Measurements from ENCODE around the gene TPRA1. TPM values are rescaled to one million over a fixed set of nuclear protein-coding genes. Genes with fewer than 3 reads are reported as not detected.

Gene TPRA1
- polyA plus RNA-seq, 3 donors: 20.2 to 29.4 (median 23.4) TPM

GRCh38 chr3:127535901-127536829, 54.4 kb downstream of the TPRA1 start:
- H3K27me3 Mint-ChIP-seq (ENCODE audit: low read depth in 3 of 3): peaks cover 10 to 12% (median 11%) of the 10 kb centered on the region in 3 donors
- H3K4me3 Mint-ChIP-seq: no peak overlapping the region
- no peak for DNase-seq

More at GRCh38 chr3:127535901-127536829, 54.4 kb downstream of the TPRA1 start:
- no peak overlapping the region for H2AFZ ChIP-seq (ENCODE audit: insufficient read depth, low read depth, low read length, poor library complexity, severe bottlenecking)
- H3K79me2 ChIP-seq (ENCODE audit: insufficient read depth, low read length): no peaks in the 10 kb centered on the region
- H3K36me3 Mint-ChIP-seq: no peaks in the 10 kb centered on the region
- intact Hi-C loops (cut with micrococcal nuclease): no loop called here
- no peak for TF ChIP-seq CTCF (IDR thresholded peaks at IDR 0.05)
- H3K4me2 ChIP-seq (replicated peaks; ENCODE audit: extremely low read depth, low read length, poor library complexity, severe bottlenecking): no peak overlapping the region
- no peaks in the 10 kb centered on the region for H3K4me1 ChIP-seq (ENCODE audit: control insufficient read depth in 1 of 2, insufficient read depth in 2 of 2, low read length in 2 of 2)
- no peaks in the 10 kb centered on the region for H4K20me1 ChIP-seq (ENCODE audit: insufficient read depth, low read length)
- H3K27ac Mint-ChIP-seq: peak overlapping the region in 1 of 7 donors; percentile 5
- 59% methylated on average over 17 of the region's 18 CpGs for WGBS (ENCODE audit: insufficient coverage)
- H3K4me1 Mint-ChIP-seq: no peaks in the 10 kb centered on the region
- H3K4me3 ChIP-seq (replicated peaks in 1 of 3; ENCODE audit: low read depth in 2 of 3, low read length in 3 of 3): no peak overlapping the region
- no peaks in the 10 kb centered on the region for H3K9me3 Mint-ChIP-seq
- H3K36me3 ChIP-seq (replicated peaks in 1 of 2; ENCODE audit: control insufficient read depth in 1 of 2, insufficient read depth in 2 of 2, low read length in 2 of 2): no peaks in the 10 kb centered on the region
- no peaks in the 10 kb centered on the region for H3K9me3 ChIP-seq (replicated peaks in 1 of 2; ENCODE audit: control insufficient read depth in 1 of 2, insufficient read depth in 1 of 2, low read length in 2 of 2)
- no peak overlapping the region for H3K9ac ChIP-seq (ENCODE audit: insufficient read depth, low read length, poor library complexity, severe bottlenecking)
- no peaks in the 10 kb centered on the region for H3K27me3 ChIP-seq (ENCODE audit: control insufficient read depth in 2 of 2, insufficient read depth in 2 of 2, low read length in 2 of 2)
- no peak overlapping the region for H3K27ac ChIP-seq (ENCODE audit: low read depth in 1 of 2, low read length in 2 of 2)
